Peyer's patch (tissue), 4 donors: Measurements from ENCODE around the gene PRR33. TPM values are rescaled to one million over a fixed set of nuclear protein-coding genes. Genes with fewer than 3 reads are reported as not detected.

Experiments
- DNase-seq, 3 donors: peaks; one replicate each; pipeline ENCODE4 v3.0.0-alpha.2; 2017 to 2019
- H3K27ac ChIP-seq, 4 donors: fragments of 200-600 bp; sonication (generic); one replicate each; pipeline ENCODE4 v1.5.1; 2016 to 2019
- H3K27me3 ChIP-seq, 2 donors: fragments of 200-600 bp; sonication (generic); one replicate each; pipeline ENCODE4 v1.5.1; 2019
- H3K36me3 ChIP-seq, 3 donors: fragments of 200-600 bp; sonication (generic); one replicate each; pipeline ENCODE4 v1.5.1; 2016 to 2019
- H3K4me1 ChIP-seq, 4 donors: fragments of 200-600 bp; sonication (generic); one replicate each; pipeline ENCODE4 v1.5.1; 2016 to 2019
- H3K4me3 ChIP-seq, 4 donors: fragments of 200-600 bp; sonication (generic); 1 replicate in 3 of 4; 2 replicates in 1 of 4; pipeline ENCODE4 v1.5.1; 2016 to 2019; ENCODE audit warnings: mild to moderate bottlenecking in 1 of 4
- H3K9me3 ChIP-seq, 4 donors: fragments of 200-600 bp; sonication (generic); one replicate each; pipeline ENCODE4 v1.5.1; 2016 to 2019; ENCODE audit warnings: mild to moderate bottlenecking in 1 of 4
- POLR2A ChIP-seq, 2 donors: fragments of 450-650 bp; IDR thresholded peaks; one replicate each; pipeline ENCODE4 v1.5.1; 2017; ENCODE audit warnings: antibody characterized with exemption in 2 of 2, mild to moderate bottlenecking in 2 of 2, moderate library complexity in 2 of 2
- total RNA-seq, 4 donors: library from RNA; depleted of rRNA; stranded (reverse); fragments of >200 nt; gene quantifications; one replicate each; pipeline ENCODE4 v1.1.0, GENCODE V29; 2016
- TF ChIP-seq, protein P1 (sequence below), 6 experiments: fragments of 450-650 bp in 4 of 6; fragments of 200-600 bp in 2 of 6; sonication (generic) in 1 of 6; IDR thresholded peaks; one replicate each; pipeline ENCODE4 v1.5.1; 2017 to 2019; ENCODE audit warnings: antibody characterized with exemption in 6 of 6, mild to moderate bottlenecking in 3 of 6, moderate library complexity in 1 of 6

The PRR33 gene
- total RNA-seq, 4 donors from 2014 or later = not detected

DNA sequence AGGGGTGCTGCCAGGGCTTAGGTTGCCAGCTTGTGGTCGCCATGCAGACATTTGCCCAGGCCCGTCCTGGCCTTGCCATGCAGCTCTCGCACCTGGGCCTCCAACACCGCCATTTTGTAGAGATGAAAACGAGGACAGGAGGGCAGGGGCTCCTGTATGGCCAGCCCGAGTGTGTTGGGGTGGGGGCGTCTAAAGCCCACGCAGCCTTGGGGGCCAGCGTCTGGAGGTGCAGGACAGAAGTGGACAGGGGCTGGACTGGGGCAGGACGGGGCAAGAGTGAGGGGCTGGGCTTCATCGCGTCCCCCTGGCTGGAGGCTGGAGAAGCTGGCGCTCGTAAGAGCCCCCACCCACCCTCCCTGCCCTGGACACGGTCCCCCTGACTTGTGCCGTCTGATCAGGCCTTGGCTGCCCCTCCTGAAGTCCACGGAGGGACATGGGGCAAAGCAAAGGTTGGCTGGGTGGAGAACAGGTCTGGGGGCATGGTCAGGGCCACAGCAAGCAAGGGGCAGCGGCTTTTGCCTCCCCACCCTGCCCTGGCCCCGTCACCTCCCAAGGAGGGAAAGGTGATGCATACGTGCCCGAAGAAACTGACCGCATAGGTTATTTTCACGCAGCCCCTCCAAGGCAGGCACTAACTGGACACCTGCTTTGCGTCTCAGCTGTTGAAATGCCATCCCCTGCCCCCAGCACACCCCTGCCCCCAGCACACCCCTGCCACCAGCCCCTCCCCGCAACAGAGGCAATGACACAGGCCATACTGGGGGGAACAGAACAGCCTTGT lies 28.6 kb upstream of the PRR33 start:
- Histone ChIP-seq H3K27me3 (no peaks in the 10 kb centered on the region), H3K36me3 (no peaks in the 10 kb centered on the region), H3K27ac (no peak overlapping the region), H3K4me3 (no peak overlapping the region), H3K9me3 (no peaks in the 10 kb centered on the region), H3K4me1 (peaks cover 0 to 9% (median 0%) of the 10 kb centered on the region in 4 donors)
- TF ChIP-seq, protein P1, sequence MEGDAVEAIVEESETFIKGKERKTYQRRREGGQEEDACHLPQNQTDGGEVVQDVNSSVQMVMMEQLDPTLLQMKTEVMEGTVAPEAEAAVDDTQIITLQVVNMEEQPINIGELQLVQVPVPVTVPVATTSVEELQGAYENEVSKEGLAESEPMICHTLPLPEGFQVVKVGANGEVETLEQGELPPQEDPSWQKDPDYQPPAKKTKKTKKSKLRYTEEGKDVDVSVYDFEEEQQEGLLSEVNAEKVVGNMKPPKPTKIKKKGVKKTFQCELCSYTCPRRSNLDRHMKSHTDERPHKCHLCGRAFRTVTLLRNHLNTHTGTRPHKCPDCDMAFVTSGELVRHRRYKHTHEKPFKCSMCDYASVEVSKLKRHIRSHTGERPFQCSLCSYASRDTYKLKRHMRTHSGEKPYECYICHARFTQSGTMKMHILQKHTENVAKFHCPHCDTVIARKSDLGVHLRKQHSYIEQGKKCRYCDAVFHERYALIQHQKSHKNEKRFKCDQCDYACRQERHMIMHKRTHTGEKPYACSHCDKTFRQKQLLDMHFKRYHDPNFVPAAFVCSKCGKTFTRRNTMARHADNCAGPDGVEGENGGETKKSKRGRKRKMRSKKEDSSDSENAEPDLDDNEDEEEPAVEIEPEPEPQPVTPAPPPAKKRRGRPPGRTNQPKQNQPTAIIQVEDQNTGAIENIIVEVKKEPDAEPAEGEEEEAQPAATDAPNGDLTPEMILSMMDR (IDR thresholded peaks at IDR 0.05) = no peak
- TF ChIP-seq POLR2A (IDR thresholded peaks at IDR 0.05) = no peak
- no peak for DNase-seq

DNA sequence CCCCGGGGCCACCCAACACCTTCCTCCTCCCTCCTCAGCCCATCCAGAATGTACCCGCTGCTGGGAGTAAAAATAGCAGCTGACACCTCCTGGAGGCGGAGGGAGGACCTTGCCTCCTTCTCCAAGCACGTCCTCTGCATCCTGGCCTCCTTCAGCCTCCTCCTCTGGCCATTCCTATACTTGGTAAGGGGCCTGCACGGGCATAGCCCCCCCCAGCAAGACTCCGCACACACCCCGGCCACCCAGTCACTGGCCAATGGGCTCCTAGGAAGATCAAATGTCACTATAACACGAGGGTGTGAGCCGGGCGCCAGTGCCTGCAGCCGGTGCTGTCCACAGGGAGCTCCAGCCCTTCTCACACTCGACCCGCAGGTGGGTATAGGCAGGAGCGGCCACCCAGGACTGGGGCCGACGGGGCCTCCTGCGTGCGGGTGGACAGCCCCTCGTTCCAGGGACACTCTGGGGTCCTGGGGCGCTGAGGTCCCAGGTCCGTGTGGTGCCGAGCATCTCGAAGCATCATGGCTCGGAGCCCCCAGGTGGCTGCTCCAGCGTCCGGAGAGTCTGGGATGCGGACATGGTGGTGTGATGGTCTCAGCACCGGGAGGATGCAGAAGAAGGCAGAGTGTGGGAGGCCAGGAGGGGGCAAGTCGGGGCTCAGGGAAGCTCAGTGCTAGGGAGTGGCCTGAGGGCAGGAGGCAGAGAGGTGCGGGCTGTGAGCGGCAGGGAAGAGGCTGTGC lies 27.9 kb upstream of the PRR33 start, which contains the start of gene TNNT3:
TSS of gene TNNT3 (plus strand) at position 313 of the 737 bp plus-strand sequence. CDS start 3,172 bp downstream, outside the sequence.
- no peak within 1 kb of the TSS for H3K27ac ChIP-seq
- TF ChIP-seq POLR2A (IDR thresholded peaks at IDR 0.05) = no peak
- TF ChIP-seq, protein P1 (IDR thresholded peaks at IDR 0.05) = no peak

DNA sequence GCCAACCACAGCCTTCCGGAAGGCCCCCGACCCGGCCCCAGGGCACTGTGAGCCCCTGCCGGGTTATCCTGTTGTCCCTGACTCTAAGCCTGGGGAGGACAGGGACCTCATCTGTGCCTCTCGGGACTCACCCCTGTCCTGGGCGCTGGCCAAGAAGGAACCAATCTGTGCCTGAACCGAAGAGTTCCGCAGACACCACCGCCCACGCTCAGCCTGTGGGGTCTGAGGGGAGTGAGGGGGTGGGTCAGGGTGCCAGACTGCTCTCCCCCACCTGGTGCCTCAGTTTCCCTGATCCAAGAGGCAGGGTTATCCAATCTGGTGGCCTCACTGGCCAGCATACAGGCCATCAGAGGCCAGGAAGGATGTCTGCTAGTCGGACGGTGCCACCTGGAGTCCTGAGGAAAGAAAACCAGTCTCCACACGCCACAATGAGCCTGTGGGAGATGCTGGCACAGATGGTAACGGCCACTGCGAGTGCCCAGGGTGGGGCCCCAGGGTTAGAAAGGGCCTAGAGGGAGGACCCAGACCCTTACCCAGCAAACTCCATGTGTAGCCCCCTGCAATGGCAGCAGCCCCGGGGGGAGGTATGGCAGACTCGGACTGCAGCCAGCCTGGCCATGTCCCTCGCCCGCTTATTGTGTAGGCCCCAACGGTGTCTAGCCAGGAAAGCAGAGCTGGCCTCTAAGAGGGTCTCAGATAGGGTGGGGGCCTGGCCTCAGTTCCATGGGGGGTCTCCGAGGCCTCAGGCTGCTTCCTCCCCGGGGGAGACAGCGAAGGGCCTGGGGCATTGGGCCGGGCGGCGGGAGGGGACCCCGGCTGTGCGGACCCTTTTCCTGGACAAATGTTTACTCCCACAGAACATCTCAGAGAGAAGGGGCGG lies 27.0 kb upstream of the PRR33 start:
- H3K9me3 ChIP-seq = no peaks in the 10 kb centered on the region
- H3K4me3 ChIP-seq = no peak overlapping the region
- no peak overlapping the region for H3K27ac ChIP-seq
- no peaks in the 10 kb centered on the region for H3K36me3 ChIP-seq
- TF ChIP-seq POLR2A (IDR thresholded peaks at IDR 0.05) = no peak
- TF ChIP-seq, protein P1 (IDR thresholded peaks at IDR 0.05) = peak in 2 of 6 experiments; percentile 21 to 27
- H3K27me3 ChIP-seq = no peaks in the 10 kb centered on the region
- peaks cover 0 to 9% (median 0%) of the 10 kb centered on the region in 4 donors for H3K4me1 ChIP-seq
- peak in 1 of 3 donors; percentile 47 for DNase-seq

More for the DNA sequence above, 27.9 kb upstream of the PRR33 start, which contains the start of gene TNNT3:
- peak in 1 of 3 donors; percentile 40 for DNase-seq
- H3K4me3 ChIP-seq = no peak within 1 kb of the TSS
- no peaks in the 10 kb centered on the region for H3K9me3 ChIP-seq
- peaks cover 0 to 9% (median 0%) of the 10 kb centered on the region in 4 donors for H3K4me1 ChIP-seq
- no peaks in the 10 kb centered on the region for H3K27me3 ChIP-seq
- H3K36me3 ChIP-seq = no peaks in the 10 kb centered on the region

DNA sequence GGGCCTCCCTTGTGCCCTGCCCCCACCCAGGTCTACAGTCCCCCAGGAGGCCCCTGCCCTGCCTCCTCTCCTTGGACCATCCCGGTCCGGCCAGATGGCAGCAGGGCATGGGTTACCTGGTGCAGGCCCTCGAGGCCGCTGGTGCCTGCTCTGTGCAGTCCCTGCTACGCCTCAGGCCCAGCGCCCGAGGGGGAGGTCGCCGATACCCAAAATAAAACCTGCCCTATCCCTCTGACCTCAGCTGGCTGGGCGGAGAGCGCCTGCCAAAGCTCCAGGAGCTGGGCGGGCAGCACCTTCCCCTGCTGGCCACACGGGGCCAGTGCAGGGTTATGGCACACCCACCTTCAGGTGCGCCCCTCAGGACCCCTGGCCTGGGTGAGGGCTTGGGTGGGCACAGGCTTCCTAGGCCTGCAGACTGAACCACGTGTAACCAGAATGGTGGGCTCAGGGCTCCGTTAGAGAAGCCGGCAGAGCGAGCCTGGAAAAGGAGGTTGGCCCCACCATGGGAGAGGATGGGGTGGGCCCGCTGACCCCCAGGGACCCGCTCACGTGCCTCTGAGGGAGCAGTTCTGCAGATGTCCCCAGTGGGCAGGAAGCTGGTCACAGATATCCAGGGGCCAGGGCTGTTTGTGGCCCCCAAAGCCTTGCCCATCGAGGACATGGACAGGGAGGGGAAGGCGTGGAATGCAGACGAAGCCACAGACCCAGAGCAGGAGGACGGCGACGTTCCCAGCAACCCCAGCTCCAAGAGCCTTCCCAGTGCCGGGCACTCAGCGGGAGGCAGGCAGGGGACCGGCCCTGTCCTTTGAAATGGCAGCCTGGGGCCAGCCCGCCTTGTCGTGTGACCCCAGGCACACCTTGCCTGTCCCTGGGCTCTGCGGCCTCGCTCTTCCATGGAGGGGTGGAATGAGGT lies 26.1 kb upstream of the PRR33 start:
- TF ChIP-seq, protein P1 (IDR thresholded peaks at IDR 0.05) = peak; percentile 40 to 51 (median 44)
- TF ChIP-seq POLR2A (IDR thresholded peaks at IDR 0.05) = no peak
- Histone ChIP-seq H3K36me3 (no peaks in the 10 kb centered on the region), H3K27ac (peak overlapping the region in 1 of 4 donors; percentile 10), H3K9me3 (no peaks in the 10 kb centered on the region), H3K4me1 (peaks cover 0 to 9% (median 0%) of the 10 kb centered on the region in 4 donors), H3K27me3 (no peaks in the 10 kb centered on the region), H3K4me3 (no peak overlapping the region)
- DNase-seq = peak in 1 of 3 donors; percentile 49
